GM04503 (cell line): ENCODE data around the gene BTBD17.
"Not testable (repeated sequence)": the region's sequence is repeated elsewhere in the genome, so short reads cannot be mapped to it uniquely, and the experiment has no call there.

Experiments used
- DNase-seq: peaks from one replicate; pipeline ENCODE4 v3.0.0-alpha.2; 2012; ENCODE audit warnings: low read depth

BTBD17 gene, protein sequence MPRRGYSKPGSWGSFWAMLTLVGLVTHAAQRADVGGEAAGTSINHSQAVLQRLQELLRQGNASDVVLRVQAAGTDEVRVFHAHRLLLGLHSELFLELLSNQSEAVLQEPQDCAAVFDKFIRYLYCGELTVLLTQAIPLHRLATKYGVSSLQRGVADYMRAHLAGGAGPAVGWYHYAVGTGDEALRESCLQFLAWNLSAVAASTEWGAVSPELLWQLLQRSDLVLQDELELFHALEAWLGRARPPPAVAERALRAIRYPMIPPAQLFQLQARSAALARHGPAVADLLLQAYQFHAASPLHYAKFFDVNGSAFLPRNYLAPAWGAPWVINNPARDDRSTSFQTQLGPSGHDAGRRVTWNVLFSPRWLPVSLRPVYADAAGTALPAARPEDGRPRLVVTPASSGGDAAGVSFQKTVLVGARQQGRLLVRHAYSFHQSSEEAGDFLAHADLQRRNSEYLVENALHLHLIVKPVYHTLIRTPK

DNA sequence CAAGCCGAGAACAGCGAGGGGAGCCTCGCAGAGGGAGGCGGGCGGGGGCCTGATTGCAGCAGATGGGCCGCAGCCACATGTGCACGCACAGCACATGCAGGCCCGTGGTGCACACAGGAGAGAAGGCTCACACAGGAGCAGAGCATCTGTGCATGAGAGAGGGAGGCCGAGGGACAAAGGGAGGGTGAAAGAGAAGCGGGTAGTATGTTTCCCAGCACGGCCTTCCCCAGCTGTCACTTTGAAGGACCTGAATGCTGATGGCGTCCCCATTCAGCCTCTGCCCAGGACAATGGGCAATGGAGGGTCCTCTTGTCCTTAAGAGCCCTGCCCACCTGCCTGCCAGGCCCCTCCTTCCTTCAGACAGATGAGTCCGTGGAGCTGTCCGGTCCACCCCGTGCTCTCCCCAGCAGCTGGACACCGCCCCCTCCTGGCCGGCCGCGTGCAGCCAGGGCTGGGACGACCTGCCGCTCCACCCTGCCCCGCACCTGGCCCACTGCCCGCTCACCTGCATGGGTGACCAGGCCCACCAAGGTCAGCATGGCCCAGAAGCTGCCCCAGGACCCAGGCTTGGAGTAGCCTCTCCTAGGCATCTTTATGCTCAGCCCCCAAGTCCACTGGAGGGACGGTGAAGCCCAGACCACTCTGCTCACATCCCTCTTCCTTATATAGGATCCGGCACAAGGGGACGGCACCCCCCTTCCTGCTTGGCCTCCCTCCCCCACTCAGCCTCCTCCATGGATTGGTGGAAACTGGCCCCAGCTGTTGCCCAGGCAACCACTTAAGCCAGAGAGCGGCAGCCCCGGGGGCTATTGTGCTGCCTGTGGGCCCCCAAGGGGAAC, at the start of gene BTBD17:
Gene BTBD17 (minus strand): TSS at position 639 of the 839 bp plus-strand sequence. CDS start 49 bp downstream, at position 590.
- no peak for DNase-seq

DNA sequence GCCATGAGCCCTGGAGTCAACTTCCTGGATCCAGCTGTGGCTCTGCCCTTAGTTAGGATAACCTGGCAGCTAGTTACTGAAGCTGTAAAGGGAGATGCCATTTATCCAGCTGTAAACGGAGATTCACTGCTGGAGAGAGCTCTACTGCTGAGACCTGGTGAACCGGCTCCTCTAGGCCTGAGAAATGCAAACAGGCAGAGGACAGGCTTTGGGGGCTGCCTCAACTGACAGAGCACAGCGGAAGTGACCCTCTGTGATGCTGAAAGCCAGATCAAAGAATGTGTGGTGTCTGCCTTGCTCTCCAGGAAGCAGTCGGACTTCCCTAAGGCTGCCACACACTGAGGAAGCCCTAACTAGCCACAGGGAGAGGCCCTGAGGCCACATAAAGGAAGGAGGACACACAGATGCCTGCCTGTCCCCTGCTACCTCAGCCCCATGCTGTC, 48.4 kb upstream of the BTBD17 start:
- no peak for DNase-seq

DNA sequence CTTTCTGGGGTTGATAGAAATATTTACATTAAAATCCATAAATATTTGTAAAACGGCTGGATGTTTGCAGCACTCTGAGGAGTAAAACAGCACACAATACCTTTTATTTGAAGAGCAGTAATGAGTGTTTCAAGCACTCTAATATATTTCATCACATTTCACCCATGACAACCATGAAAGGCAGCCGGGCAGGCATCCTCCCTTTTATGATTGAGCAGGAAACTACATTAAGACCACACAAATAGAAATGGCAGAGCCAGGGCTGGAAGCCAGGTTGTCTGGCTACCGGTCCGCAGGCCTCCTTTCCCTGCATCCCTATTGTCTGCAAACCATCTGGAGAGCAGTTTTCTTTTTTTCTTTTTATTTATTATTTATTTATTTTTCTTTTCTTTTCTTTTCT, 47.1 kb upstream of the BTBD17 start:
- no peak for DNase-seq

DNA sequence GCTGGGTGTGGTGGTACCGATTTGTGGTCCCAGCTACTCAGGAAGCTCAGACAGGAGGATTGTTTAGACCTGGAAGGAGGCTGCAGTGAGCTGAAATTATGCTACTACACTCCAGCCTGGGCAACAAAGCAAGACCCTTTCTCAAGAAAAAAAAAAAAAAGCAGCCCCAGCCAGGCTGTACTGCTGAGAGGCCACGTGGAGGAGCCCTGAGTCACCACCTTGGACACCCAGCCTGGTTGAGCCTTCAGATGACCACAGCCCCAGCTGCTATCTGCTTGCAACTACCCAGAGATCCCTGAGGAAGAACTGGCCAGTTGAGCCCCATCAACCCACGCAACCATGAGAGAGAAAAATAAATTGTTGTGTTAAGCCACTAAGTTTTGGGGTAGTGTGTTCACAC, 46.6 kb upstream of the BTBD17 start:
- no peak for DNase-seq

DNA sequence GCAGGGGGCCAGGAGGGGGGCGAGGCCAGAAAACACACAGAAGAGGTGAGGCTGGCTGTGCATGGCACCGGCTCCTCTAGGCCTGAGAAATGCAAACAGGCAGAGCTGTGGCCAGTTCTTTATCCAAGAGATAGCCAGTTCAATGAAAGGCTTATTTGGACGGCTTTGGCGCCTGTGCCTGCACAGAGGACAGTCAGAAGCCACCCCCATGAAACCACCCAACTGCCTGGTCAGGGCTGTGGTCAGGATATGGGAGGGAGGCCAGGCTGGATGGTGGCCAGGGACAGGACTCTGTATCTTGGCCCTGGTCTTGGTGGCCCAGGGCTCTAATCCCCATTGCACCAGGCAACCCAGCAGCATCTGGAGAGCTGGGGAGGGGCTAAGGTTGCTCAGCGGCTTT, 45.7 kb upstream of the BTBD17 start:
- DNase-seq: no peak

DNA sequence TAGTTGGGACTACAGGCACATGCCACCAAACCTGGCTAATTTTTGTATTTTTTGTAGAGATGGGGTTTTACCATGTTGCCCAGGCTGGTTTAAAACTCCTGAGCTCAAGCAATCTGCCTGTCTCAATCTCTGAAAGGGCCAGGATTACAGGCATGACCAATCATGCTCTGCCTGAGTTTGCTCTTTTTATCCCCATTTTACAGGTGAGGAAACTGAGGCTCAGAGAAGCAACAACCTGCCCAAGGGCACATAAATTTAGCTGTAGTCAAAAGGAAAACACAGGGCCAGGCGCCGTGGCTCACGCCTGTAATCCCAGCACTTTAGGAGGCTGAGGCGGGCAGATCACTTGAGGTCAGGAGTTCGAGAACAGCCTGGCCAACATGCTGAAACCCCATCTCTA, 43.6 kb upstream of the BTBD17 start:
- not testable (repeated sequence) for DNase-seq

DNA sequence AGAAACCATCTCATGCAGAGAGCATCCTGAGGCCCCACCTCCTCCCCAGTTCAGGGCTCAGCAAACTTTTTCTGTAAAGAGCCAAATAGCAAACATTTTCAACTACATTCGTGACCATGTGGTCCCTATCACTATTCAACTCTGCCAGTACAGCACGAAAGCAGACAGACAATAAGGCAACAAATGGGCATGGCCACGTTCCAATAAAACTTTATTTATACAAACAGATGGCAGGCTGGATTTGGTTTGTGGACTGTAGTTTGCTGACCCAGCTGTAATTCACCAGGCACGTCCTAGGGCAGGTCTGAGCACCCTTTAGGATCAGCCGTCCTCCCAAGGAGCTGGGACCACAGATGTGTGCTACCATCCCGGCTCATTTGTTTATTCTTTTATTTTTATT, 43.1 kb upstream of the BTBD17 start:
- no peak for DNase-seq

DNA sequence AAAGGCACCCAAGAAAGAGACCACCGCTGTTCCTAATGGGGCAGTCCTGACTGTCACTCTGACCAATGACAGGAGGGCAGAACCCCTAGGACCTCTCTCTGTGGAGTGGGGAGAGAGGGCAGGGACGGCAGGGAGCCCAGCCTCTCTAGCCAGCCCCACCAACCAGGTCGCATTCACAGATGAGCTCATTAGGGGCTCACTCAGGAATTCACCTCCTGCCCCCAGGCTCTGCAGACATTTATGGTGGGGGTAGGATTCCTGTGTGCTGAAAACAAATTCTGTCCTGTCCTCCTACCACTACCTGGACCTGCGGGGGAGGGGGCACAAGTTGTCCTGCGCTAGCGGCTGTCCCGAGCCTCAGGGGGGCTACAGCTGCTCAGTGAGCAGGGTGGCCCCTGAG, 42.5 kb upstream of the BTBD17 start:
- DNase-seq: no peak

DNA sequence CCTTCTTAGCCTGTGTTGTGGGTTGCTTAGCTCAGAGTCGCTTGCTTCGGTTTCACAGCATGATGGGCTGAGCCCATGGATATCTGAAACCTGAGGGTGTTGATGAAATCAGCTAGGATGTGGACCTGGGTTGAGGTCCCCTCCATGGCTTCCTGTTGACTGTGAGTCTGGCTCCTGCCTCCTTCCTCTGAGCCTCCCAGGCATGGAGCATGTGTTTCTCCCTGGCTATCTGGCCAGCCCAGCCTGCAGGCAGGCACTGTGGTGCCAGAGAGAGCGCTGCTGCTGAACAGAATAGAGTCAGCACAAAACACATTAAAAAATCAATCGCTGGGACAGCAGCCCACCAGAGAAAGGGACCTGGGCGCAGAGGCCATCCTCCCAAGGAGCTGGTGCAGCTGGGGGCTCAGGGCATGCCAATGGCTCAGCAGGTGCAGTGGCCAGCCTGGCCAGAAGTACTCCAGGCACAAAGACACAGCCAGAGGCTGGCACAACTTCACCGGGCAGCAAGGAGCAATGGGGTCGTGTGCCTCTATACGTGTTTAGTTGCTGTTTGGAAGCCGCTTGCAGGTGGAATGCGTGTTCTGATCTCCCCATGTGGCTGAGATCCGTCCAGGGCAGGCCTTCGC, 42.0 kb upstream of the BTBD17 start:
- no peak for DNase-seq

DNA sequence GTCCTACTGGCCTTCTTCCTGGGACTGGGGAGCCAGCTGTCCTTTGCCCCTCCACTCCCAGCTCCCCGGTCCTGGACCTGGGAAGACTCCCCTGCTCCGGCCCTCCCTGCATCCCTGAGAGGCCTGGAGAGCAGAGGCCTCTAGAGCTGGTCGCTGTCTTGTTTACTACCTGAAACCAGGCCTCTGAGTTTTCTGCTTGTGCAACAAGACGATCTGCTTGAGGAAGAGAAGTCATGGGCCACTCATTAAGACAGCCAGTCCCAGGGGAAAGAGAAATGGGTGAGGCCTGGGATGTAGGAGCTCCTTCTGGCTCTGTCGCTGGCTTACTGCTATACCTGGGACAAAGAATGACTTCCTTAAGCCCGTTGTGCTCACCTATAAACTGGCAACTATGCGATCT, 40.4 kb upstream of the BTBD17 start:
- DNase-seq: no peak

DNA sequence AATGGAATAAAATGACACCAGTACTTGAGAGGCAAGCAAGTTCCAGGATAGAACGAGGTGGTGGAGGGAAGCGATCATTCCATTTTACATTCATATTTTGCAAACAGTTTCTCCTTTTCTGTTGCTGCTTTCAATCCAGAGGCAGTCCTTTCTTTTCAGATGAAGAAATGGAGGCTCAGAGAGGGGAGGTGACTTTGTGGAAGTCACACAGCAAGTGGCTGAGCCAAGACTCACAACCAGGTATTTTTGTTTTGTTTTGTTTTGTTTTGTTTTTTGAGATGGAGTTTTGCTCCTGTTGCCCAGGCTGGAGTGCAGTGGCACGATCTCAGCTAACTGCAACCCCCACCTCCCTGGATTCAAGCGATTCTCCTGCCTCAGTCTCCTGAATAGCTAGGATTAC, 34.9 kb upstream of the BTBD17 start:
- DNase-seq: no peak

DNA sequence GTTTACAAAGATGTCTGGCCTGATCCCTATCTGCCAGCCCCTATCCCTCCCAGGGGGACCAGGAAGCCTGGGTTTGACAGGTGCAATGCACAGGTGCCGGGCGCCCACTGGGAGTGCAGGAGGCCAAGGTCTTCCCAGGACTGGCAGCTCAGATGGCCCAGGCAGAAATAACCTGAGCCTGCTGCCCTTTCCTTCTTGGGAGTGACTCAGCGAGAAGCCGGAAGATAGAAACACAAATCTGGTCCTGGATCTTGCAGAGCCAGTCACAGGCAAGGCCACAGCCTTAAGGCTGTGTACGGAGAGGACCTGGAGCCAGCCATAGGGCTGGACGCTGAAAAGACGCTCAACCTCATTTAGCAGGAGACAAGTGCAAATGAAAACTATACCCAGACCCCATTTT, 33.3 kb upstream of the BTBD17 start:
- no peak for DNase-seq

DNA sequence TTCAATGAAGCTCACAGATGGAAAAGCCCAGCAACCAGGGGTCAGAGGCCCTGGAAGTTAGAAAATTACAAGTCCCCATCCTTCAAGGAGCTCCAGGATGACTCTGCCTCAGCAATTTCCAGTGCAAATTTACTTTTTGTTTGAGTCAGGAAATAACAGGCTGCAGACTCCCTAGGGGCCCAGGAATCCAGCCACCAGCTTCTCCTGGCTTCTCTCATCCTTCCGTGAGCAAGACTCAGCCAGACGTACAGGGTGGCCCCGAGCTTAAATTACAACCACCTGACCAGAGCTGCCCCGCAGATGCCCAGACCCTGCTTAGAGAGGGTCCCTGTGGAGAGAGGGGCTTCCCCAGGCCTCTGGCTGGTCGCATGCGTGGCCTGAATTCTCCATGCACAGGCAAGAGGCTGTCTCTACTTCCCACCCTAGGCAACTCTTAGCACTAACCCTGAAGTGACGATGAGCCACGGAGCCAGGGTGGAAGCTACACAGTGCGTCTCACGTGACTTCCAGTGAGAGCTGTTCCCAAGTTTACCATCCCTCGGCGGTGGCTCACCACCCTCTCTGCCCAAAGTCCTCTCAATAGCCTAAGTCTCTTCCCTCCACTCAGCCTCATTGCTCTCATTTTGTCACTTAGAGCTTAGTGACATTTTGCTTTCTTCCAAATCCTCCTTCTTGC, 32.7 kb upstream of the BTBD17 start:
- no peak for DNase-seq

DNA sequence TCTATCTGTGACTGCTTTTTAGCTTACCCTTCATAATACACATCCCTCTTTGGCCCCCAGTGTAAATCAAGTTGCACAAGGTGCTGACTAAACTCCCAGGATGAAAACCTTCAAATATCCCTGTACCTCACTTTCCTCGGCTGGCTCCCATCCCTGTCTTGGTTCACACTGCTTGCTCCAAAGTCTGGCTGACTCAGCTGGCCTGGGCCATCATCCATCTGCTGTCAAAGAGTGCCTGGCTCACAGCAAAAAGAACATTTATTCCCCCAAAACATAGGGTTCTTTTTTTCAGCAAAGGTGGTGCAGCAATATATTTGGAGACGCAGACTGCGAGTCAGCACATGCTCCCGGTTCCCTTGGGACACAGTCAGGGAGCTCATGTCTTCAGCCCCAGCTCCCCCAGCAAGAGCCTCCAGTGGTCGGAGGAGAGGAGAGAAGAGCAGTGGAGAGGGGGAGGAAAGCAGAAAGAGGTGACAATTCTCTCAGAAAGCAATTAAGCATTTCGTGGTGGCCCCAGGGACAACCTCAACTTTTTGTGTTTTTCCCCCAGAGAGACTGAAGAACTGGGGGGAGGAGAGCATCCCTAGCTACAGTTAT, 31.8 kb upstream of the BTBD17 start:
- DNase-seq: no peak

DNA sequence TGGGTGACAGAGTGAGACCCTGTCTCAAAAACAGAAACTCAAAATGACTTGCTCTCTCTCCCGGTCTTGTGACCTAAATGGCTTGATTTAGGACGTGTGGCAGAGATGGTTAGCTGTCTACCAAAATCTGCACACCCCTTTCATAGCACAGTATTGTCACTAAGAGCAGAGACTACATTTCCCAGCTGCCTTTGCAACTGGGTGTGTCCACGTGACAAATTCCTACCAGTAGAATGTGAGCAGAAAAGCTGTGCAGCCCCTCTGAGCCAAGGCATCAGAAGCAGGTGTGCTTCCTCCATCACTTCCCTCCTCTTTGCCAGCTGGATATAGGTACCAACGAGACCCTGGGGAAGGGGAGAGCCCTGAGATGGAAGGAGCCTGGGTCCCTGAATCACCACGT, 31.2 kb upstream of the BTBD17 start:
- DNase-seq: no peak

DNA sequence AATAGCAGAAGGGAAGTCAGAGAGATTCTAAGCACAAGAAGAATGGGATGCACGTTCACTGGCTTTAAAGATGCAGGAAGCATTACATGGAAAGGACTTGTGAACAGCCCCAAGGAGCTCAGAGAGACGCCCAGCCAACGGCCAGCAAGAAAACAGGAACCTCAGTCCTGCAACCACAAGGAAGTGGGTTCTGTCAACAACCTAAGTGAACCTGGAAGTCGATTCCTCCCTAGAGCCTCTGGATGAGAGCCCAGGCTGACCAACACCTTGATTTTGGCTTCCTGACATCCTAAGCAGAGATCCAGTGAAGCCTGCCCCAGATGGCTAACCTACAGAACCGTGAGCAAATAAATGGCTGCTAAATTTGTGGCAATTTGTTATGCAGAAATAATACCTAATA, 30.1 kb upstream of the BTBD17 start:
- no peak for DNase-seq

DNA sequence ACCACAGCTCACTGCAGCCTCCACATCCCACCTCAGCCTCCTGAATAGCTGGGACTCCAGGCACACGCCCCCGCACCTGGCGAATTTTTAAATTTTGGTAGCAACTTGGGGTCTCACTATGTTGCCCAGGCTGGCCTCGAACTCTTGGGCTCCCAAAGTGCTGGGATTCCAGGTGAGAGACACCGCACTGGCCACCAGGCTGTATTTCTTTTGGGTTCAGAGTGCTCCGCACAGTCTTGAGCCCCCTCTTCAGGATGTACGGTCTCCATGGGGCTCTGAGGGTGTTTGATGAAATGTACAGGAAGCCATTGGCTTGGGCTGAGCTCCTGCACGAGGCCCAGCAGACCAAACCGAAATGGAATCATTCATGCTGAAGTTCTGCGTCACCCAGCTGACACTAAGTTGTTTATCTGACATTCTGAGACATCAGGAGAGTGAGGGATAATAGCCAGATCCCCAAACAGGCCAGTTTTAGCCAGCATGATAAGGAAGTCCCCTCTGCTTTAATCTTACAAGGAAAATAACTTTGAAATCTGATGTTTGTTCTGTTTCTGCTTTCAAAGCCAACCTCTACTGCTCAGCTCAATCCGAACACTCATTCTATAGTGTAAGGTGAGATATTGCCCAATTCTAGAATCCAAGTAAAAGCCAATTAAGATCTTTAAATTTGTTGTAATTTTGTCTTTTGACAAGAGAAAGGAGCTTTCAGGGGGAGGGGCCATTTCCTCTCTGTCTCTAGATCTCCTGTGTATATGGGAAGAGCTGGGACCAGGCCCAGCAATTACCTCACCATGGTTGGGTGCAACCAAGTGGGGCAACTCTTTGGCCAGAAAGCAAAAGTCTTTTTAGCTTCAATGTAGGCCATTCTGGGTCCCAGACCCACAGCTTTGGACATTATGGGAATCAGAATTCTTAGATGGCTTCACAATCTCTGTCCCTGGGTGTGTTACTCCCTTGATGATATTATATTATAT, 29.3 kb upstream of the BTBD17 start:
- no peak for DNase-seq

DNA sequence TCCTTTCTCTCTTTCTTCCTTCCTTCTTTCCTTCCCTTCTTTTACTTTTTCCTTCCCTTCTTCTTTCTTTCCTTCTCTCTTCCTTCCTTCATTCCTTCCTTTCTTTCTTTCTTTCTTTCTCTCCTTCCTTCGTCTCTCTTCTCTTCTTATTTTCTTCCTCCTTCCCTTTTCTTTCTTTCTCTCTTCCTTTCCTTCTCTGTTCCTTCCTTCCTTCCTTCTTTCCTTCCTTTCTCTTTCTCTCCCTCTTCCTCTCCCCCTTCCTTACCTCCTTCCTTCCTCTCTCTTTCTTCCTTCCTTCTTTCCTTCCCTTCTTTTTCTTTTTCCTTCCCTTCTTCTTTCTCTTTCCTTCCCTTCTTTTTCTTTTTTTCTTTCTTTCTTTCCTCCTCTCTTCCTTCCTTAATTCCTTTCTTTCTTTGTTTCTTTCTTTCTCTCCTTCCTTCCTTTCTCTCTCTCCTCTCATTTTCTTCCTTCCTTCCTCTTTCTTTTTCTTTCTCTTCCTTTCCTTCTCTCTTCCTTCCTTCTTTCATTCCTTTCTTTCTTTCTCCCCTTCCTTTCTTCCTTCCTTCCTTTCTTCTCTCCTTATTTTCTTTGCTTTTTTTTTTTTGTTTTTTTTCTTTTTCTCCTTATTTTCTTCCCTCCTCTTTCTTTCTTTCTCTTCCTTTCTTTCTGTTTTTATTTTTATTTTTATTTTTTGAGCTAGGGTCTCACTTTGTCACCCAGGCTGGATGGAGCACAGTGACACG, 28.4 kb upstream of the BTBD17 start:
- DNase-seq: no peak

DNA sequence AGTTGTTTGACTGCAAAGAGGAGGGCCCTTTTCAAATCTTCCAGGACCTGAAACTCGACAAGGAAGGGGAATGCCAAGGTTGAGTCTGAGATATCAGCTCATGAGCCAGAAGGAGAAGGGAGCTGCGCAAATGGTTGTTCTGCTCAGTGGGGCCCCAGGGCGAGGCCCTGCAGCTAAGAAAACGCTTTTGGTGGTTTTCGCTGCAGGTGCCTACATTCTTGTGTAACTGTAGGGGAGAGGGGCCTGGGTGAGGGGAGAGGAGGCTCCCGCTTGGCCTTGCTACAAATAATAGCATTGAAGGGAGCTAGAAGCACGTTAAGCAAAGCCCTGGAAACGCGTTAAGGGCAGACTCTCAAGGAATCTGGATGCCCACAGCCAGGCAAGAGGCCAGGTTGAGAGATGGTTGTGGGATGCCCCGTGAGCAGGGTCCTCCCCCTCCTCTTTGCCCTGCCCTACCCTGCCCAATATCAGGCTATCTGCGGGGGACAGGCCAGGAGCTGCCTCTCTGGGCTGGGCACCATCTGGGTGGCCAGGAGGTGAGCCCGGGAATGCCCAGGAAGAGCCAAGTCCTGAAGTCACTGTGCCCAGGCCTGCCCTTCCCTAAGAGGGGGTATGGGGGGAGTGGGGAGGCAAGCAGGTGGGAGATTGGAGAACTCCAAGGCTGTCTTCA, 27.6 kb upstream of the BTBD17 start:
- no peak for DNase-seq
